ENCODE measurements around the gene ULK4.
A peak's percentile ranks its signal among the peaks of the same experiment; 100 is the strongest.
"Not testable (repeated sequence)": the region's sequence is repeated elsewhere in the genome, so short reads cannot be mapped to it uniquely, and the experiment has no call there.

Gene ULK4

GRCh38 chr3:41956574-41956973 lies 5.3 kb downstream of the ULK4 start:
- DNase-seq: no peak

- no peak for DNase-seq
Observed at GRCh38 chr3:41955192-41955591, 6.7 kb downstream of the ULK4 start.

GRCh38 chr3:41943311-41943843 lies 18.5 kb downstream of the ULK4 start:
- DNase-seq: no peak

GRCh38 chr3:41940393-41940792 lies 21.5 kb downstream of the ULK4 start:
- no peak for DNase-seq

GRCh38 chr3:41936384-41936783 lies 25.5 kb downstream of the ULK4 start:
- DNase-seq: no peak

GRCh38 chr3:41933154-41933676 lies 28.7 kb downstream of the ULK4 start:
- no peak for DNase-seq

GRCh38 chr3:41932464-41932863 lies 29.4 kb downstream of the ULK4 start:
- no peak for DNase-seq

GRCh38 chr3:41920406-41920965 lies 41.4 kb downstream of the ULK4 start:
- DNase-seq: no peak

- DNase-seq: no peak
Observed at GRCh38 chr3:41915353-41915752, 46.5 kb downstream of the ULK4 start.

- no peak for DNase-seq
Observed at GRCh38 chr3:41912280-41912679, 49.6 kb downstream of the ULK4 start.

- DNase-seq: no peak
Observed at GRCh38 chr3:41907330-41908073, 54.4 kb downstream of the ULK4 start.

- no peak for DNase-seq
Observed at GRCh38 chr3:41900265-41900664, 61.6 kb downstream of the ULK4 start.

GRCh38 chr3:41898631-41899030 lies 63.3 kb downstream of the ULK4 start:
- DNase-seq: peak; percentile 13

- DNase-seq: peak; percentile 6
Observed at GRCh38 chr3:41893977-41894376, 67.9 kb downstream of the ULK4 start.

- DNase-seq: no peak
Observed at GRCh38 chr3:41888368-41889076, 73.4 kb downstream of the ULK4 start.

- no peak for DNase-seq
Observed at GRCh38 chr3:41882956-41883355, 78.9 kb downstream of the ULK4 start.

- no peak for DNase-seq
Observed at GRCh38 chr3:41881233-41881821, 80.6 kb downstream of the ULK4 start.

GRCh38 chr3:41880387-41880786 lies 81.5 kb downstream of the ULK4 start:
- DNase-seq: no peak

GRCh38 chr3:41877741-41878140 lies 84.2 kb downstream of the ULK4 start:
- not testable (repeated sequence) for DNase-seq

- DNase-seq: no peak
Observed at GRCh38 chr3:41874022-41874421, 87.9 kb downstream of the ULK4 start.

GRCh38 chr3:41872157-41872556 lies 89.7 kb downstream of the ULK4 start:
- no peak for DNase-seq

- no peak for DNase-seq
Observed at GRCh38 chr3:41867533-41867932, 94.4 kb downstream of the ULK4 start.

- no peak for DNase-seq
Observed at GRCh38 chr3:41866298-41866697, 95.6 kb downstream of the ULK4 start.

Measured in COR-L47 (cell line).